Ectodermal cell (in vitro differentiated cells): ENCODE results near the gene PSMD12.
"Not testable (repeated sequence)": the region's sequence is repeated elsewhere in the genome, so short reads cannot be mapped to it uniquely, and the experiment has no call there.

ENCODE experiments used
- H3K27ac ChIP-seq: 2 replicates; pipeline ENCODE4 v1.7.0; 2013; ENCODE audit warnings: mild to moderate bottlenecking, low read depth, low read length; ENCODE audit not compliant: insufficient read depth, poor library complexity, severe bottlenecking
- H3K27me3 ChIP-seq: 2 replicates; pipeline ENCODE4 v1.7.0; 2013; ENCODE audit warnings: mild to moderate bottlenecking, low read length; ENCODE audit not compliant: insufficient read depth, control insufficient read depth, poor library complexity, severe bottlenecking
- H3K36me3 ChIP-seq: one replicate; pipeline ENCODE4 v1.7.0; 2013; ENCODE audit warnings: low read length; ENCODE audit not compliant: control insufficient read depth, insufficient read depth
- H3K4me1 ChIP-seq: one replicate; pipeline ENCODE4 v1.7.0; 2013; ENCODE audit warnings: low read length; ENCODE audit not compliant: control insufficient read depth, insufficient read depth
- H3K4me3 ChIP-seq: 2 replicates; pipeline ENCODE4 v1.7.0; 2013; ENCODE audit warnings: low read depth, low read length, control low read depth; ENCODE audit not compliant: insufficient read depth
- H3K9me3 ChIP-seq: 2 replicates; pipeline ENCODE4 v1.7.0; 2013; ENCODE audit warnings: mild to moderate bottlenecking, low read length, moderate library complexity; ENCODE audit not compliant: control insufficient read depth
- WGBS, 2 experiments: methylation state at CpG; one replicate each; pipeline ENCODE4 v1.1.7; 2013; ENCODE audit warnings: missing lambda C conversion rate in 2 of 2; 5-methylcytosine and 5-hydroxymethylcytosine counted together

The PSMD12 gene

DNA sequence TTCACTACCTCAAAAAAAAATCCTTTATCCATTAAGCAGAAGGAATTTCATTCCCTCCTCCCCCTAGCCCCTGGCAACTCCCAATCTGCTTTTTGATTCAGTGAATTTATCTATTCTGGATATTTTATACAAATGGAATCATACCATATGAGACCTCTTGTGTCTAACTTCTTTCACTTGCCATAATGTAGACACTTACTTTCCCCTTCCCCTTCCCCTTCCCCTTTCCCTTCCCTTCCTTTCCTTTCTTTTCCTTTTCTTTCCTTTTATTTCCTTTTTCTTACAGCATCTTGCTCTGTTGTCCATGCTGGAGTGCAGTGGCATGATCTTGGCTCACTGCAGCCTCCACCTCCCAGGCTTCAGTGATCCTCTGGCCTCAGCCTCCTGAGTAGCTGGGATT lies 50.5 kb downstream of the PSMD12 start:
- Histone ChIP-seq H3K9me3 (no peaks in the 10 kb centered on the region), H3K27ac (no peak overlapping the region), H3K36me3 (no peaks in the 10 kb centered on the region), H3K4me3 (no peak overlapping the region), H3K4me1 (no peaks in the 10 kb centered on the region), H3K27me3 (no peaks in the 10 kb centered on the region)

DNA sequence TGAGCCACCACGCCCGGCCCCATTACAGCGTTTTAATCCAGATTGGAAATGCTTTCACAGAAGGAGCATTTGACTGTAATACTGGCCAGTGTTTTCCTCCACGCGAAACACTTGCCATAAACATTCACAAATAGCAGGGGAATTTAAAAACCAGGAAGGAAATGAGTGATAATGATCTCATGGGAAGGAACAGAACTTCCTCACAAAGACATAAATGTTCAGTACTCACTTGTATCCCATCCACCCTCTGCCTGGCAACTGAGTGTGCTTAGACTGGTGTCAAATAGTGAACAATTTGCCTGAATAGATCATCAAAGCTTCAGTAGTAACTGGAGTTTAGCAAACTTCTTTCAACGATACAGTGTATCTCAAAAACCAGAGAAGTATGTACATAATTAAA lies 54.1 kb downstream of the PSMD12 start:
- 94 to 96% methylated on average over 5 to 6 of the region's 6 CpGs for WGBS, 2 experiments

DNA sequence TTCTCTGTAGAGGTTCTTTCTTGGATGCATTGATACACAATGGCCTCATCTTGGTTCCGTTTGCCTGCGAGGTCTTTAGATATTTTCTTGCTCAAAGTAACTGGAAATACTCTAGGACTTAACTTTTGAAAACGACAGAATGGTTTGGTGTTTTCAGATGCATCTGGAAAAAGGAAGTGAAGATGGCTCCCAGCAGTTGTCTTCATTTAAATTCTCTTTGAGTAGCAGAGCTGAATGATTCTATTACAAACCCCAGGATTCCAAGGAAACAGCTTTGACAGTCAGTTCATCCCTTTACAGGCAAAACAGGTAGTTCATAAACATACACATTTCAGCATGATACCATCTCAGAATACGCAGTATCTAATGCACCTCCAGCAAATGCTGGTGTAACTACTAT lies 54.8 kb downstream of the PSMD12 start:
- no peaks in the 10 kb centered on the region for H3K36me3 ChIP-seq
- no peaks in the 10 kb centered on the region for H3K4me1 ChIP-seq
- WGBS, 2 experiments: 58 to 66% methylated on average over 4 of the region's 4 CpGs
- H3K4me3 ChIP-seq: no peak overlapping the region
- H3K27me3 ChIP-seq: no peaks in the 10 kb centered on the region
- no peaks in the 10 kb centered on the region for H3K9me3 ChIP-seq
- no peak overlapping the region for H3K27ac ChIP-seq

More for the DNA sequence above, 54.1 kb downstream of the PSMD12 start:
- no peak overlapping the region for H3K4me3 ChIP-seq
- H3K4me1 ChIP-seq: no peaks in the 10 kb centered on the region
- no peaks in the 10 kb centered on the region for H3K9me3 ChIP-seq
- no peak overlapping the region for H3K27ac ChIP-seq
- no peaks in the 10 kb centered on the region for H3K36me3 ChIP-seq
- H3K27me3 ChIP-seq: no peaks in the 10 kb centered on the region

DNA sequence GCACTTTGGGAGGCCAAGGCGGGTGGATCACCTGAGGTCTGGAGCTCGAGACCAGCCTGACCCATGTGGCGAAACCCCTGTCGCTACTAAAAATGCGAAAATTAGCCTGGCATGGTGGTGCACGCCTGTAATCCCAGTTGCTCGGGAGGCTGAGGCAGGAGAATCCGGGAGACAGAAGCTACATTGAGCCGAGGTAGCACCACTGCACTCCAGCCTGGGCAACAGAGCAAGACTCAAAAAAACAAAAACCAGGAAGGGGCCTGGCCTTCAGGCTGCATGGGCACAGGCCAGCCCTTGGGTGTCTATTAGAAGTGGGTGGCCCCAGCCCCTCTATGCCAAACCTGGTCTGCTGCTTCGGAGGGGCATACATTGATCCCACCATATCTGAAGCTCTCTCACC lies 56.0 kb downstream of the PSMD12 start:
- 88 to 94% methylated on average over 10 of the region's 10 CpGs for WGBS, 2 experiments
- Histone ChIP-seq H3K27ac (no peak overlapping the region), H3K4me1 (no peaks in the 10 kb centered on the region), H3K9me3 (no peaks in the 10 kb centered on the region), H3K36me3 (no peaks in the 10 kb centered on the region), H3K27me3 (no peaks in the 10 kb centered on the region), H3K4me3 (no peak overlapping the region)

DNA sequence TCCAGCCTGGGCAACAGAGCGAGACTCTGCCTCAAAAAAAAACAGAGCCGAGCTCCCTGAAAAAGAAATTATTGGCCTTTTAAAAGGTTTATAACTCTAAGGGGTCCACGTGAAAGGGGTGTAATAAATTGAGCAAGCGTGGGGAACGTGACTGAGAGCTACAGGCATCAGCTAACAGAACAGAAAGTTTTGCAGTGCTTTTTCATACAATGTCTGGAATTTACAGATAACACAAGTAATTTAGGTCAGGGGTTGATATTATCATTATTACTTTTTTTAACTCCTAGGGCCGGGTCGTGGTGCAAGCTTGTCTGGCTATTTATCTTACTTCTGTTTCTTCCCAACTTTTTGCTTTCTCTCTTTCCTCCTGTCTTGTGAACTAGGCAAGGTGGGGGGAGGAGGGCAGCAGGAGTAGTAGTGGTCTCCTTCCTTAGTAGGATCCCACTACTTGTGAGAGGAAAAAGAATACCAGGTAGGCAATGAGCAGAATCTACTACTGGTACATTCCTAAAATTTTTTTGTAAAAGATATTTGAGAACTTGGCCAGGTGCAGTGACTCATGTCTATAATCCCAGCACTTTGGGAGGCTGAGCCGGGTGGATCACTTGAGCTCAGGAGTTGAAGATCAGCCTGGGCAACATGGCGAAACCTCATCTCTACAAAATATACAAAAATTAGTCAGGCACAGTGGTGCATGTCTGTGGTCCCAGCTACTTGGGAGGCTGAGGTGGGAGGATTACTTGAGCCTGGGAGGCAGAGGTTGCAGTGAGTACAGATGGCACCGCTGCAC lies 60.7 kb downstream of the PSMD12 start:
- H3K4me1 ChIP-seq, H3K4me3 ChIP-seq, H3K27ac ChIP-seq, H3K27me3 ChIP-seq, H3K36me3 ChIP-seq, H3K9me3 ChIP-seq: not testable (repeated sequence)
- 92 to 93% methylated on average over 8 to 10 of the region's 10 CpGs for WGBS, 2 experiments

DNA sequence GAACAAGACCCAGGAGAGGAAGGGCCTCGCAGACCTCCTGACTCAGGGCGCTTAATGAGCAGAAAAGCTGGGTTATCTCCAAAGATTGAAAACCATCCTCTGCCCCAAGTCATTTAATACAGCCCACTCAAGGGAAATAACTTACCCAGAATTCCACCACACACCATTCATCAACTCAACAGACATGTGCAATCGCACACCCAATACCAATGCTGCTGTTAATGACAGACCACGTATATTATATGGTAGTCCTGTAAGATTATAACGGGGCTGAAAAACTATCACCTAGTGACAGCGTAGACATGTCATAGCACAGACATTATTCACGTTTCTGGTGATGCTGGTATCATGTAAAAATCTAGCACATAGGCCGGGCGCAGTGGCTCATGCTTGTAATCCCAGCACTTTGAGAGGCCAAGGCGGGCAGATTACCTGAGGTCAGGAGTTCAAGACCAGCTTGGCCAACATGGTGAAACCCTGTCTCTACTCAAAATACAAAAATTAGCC lies 68.9 kb downstream of the PSMD12 start:
- 92 to 96% methylated on average over 10 of the region's 10 CpGs for WGBS, 2 experiments
- H3K4me1 ChIP-seq: no peaks in the 10 kb centered on the region
- no peaks in the 10 kb centered on the region for H3K36me3 ChIP-seq
- H3K4me3 ChIP-seq: no peak overlapping the region
- no peak overlapping the region for H3K27ac ChIP-seq
- H3K9me3 ChIP-seq: no peaks in the 10 kb centered on the region
- no peaks in the 10 kb centered on the region for H3K27me3 ChIP-seq

DNA sequence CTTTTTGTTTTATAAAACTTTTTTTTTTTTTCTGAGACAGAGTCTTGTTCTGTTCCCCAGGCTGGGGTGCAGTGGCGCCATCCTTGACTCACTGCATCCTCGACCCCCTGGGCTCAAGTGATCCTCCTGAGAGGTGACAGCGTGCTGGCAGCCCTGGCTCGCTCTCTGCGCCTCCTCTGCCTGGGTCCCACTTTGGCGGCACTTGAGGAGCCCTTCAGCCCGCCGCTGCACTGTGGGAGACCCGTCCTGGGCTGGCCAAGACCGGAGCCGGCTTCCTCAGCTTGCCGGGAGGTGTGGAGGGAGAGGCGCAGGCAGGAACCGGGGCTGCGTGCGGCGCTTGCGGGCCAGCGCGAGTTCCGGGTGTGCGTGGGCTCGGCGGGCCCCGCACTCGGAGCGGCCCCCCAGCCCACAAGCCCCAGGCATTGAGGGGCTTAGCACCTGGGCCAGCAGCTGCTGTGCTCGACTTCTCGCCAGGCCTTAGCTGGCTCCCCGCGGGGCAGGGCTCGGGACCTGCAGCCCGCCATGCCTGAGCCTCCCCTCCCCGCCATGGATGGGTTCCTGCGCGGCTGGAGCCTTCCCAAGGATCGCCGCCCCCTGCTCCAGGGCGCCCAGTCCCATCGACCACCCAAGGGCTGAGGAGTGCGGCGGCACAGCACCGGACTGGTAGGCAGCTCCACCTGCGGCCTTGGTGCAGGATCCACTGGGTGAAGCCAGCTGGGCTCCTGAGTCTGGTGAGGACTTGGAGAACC lies 71.8 kb downstream of the PSMD12 start:
- no peaks in the 10 kb centered on the region for H3K4me1 ChIP-seq
- H3K27me3 ChIP-seq: no peaks in the 10 kb centered on the region
- H3K4me3 ChIP-seq: no peak overlapping the region
- WGBS, 2 experiments: 93 to 94% methylated on average over 44 of the region's 44 CpGs
- no peak overlapping the region for H3K27ac ChIP-seq
- no peaks in the 10 kb centered on the region for H3K36me3 ChIP-seq
- H3K9me3 ChIP-seq: no peaks in the 10 kb centered on the region

DNA sequence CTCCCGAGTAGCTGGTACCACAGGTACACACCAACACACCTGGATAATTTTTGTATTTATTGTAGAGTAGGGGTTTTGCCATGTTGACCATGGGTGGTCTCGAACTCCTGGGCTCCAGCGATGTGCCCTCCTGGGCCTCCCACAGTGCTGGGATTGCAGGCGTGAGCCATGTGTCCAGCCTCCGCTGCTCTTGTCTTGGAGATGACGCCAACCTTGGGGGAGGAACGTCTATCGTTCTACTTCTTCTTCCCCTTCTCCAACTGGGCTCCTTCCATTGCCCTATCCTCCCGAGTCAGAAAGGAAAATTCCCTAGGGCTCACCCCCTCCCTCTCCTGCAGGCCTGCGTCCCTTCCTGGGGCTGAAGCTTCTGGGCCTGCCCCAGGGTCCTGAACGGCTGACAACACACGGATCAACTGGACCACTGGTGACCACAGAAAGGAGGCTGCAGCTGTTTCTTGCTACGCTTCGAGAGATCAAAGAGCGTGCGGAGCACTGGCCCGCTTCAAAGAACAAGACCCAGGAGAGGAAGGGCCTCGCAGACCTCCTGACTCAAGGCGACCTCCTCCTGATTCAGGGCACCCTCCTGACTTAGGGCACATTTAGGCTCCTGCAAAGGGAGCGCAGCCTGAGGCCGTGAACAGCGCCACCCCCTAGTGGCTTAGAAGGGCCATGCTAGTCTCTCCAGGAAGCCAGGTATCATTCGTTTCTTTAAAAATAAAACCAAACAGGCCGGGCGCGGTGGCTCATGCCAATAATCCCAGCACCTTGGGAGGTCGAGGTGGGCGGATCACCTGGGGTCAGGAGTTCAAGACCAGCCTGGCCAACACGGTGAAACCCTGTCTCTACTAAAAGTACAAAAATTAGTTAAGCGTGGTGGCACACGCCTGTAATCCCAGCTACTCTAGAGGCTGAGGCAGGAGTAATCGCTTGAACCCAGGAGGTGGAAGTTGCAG lies 72.8 kb downstream of the PSMD12 start:
- 70 to 71% methylated on average over 31 to 32 of the region's 32 CpGs for WGBS, 2 experiments
- Histone ChIP-seq H3K4me3 (no peak overlapping the region), H3K27me3 (no peaks in the 10 kb centered on the region), H3K9me3 (no peaks in the 10 kb centered on the region), H3K4me1 (no peaks in the 10 kb centered on the region), H3K27ac (no peak overlapping the region), H3K36me3 (no peaks in the 10 kb centered on the region)

DNA sequence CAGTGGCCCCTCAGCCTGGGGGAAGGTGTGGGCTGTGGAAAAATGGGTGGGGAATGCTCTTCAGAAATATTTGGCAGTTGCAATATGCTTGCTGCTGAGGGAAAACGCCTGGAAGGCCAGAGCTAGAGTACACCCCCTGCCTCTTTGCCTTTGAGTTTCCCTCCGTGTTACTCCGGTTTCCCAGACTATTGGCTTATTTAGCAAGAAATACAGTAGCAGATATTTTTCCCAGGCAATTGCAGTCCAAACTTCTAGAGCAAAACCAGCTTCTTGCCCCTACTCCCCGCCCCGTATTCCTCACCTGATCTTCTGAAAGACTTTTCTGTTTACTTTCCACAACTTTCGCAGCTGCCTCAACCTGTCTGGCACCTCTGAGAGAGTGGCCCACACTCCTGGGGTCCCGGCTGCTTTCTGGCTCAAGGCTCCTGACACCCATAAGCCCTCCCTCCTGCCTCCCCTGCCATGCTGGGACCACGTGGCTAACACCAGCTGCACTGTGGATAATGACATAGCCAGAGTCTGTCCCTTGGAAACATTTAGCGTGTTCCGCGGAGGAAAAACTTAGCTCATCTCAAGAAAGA lies 75.6 kb downstream of the PSMD12 start:
- Histone ChIP-seq H3K9me3 (no peaks in the 10 kb centered on the region), H3K27me3 (no peaks in the 10 kb centered on the region), H3K4me1 (no peaks in the 10 kb centered on the region), H3K36me3 (no peaks in the 10 kb centered on the region), H3K4me3 (no peak overlapping the region), H3K27ac (no peak overlapping the region)
- WGBS, 2 experiments: 83 to 91% methylated on average over 11 of the region's 11 CpGs
